Lower lobe of right lung (tissue), 2 donors: ENCODE data around the gene JAZF1. TPM values are rescaled to one million over a fixed set of nuclear protein-coding genes. Genes with fewer than 3 reads are reported as not detected.

Experiments
- ATAC-seq, 2 donors: fragments of 200-7000 bp; cut with Tn5 transposase; one replicate each; pipeline ENCODE4 v1.9.1; 2020 to 2022; ENCODE audit warnings: mild to moderate bottlenecking in 2 of 2, moderate library complexity in 2 of 2
- DNase-seq: peaks from one replicate; pipeline ENCODE4 v3.0.0-alpha.2; 2020
- H3K27ac ChIP-seq: fragments of 200-600 bp; one replicate; pipeline ENCODE4 v1.8.0; 2022
- H3K27me3 ChIP-seq: fragments of 200-600 bp; one replicate; pipeline ENCODE4 v1.8.0; 2022; ENCODE audit warnings: low read depth
- H3K36me3 ChIP-seq: fragments of 200-600 bp; one replicate; pipeline ENCODE4 v1.8.0; 2022; ENCODE audit warnings: mild to moderate bottlenecking
- H3K4me1 ChIP-seq: fragments of 200-600 bp; one replicate; pipeline ENCODE4 v1.8.0; 2022
- H3K4me3 ChIP-seq: fragments of 200-600 bp; one replicate; pipeline ENCODE4 v1.8.0; 2022; ENCODE audit warnings: mild to moderate bottlenecking
- H3K9me3 ChIP-seq: fragments of 200-600 bp; one replicate; pipeline ENCODE4 v1.8.0; 2022
- CTCF ChIP-seq: fragments of 200-600 bp; IDR thresholded peaks from one replicate; pipeline ENCODE4 v1.8.0; 2022; ENCODE audit warnings: antibody characterized with exemption, mild to moderate bottlenecking
- intact Hi-C: fragments of 100-400 bp; cut with DNase I; formaldehyde crosslinking; loops from one replicate; pipeline ENCODE4 v1.11.0; 2022
- total RNA-seq: library from RNA; stranded (reverse); fragmentation: NEBNext Ultra II Directional; extraction: Animal tissue kit (Norgen Biotek cat#: 25700); gene quantifications from one replicate; pipeline ENCODE4 v1.2.1, GENCODE V29; 2021
- donor health status: DM: no; HTN: yes; CAD: no; lungs with severe emphysema.

The JAZF1 gene
- total RNA-seq, 1 donor from 2014 or later: 19.4 TPM

- no peak overlapping the region for H3K27ac ChIP-seq
- DNase-seq: no peak
- intact Hi-C loops: no loop called here
- no peak for TF ChIP-seq CTCF
- no peaks in the 10 kb centered on the region for H3K27me3 ChIP-seq
- peaks cover 5% of the 10 kb centered on the region for H3K4me1 ChIP-seq
- no peaks in the 10 kb centered on the region for H3K9me3 ChIP-seq
- H3K4me3 ChIP-seq: no peak overlapping the region
- H3K36me3 ChIP-seq: no peaks in the 10 kb centered on the region
- ATAC-seq: no peak
Observed at GRCh38 chr7:27906385-27907091, 274.1 kb downstream of the JAZF1 start.

GRCh38 chr7:27905951-27906350 is 274.6 kb downstream of the JAZF1 start:
- H3K4me3 ChIP-seq: no peak overlapping the region
- no peaks in the 10 kb centered on the region for H3K36me3 ChIP-seq
- intact Hi-C loops: no loop called here
- H3K4me1 ChIP-seq: peaks cover 8% of the 10 kb centered on the region
- H3K27ac ChIP-seq: no peak overlapping the region
- no peak for ATAC-seq
- DNase-seq: no peak
- TF ChIP-seq CTCF: no peak
- no peaks in the 10 kb centered on the region for H3K9me3 ChIP-seq
- no peaks in the 10 kb centered on the region for H3K27me3 ChIP-seq

- TF ChIP-seq CTCF: no peak
- ATAC-seq: peak; percentile 52 to 77
- no peaks in the 10 kb centered on the region for H3K27me3 ChIP-seq
Observed at GRCh38 chr7:27901028-27901760, 279.4 kb downstream of the JAZF1 start.

GRCh38 chr7:27900006-27900405 is 280.6 kb downstream of the JAZF1 start:
- TF ChIP-seq CTCF: no peak
- ATAC-seq (no peak), DNase-seq (no peak)
- H3K9me3 ChIP-seq: no peaks in the 10 kb centered on the region
- H3K4me3 ChIP-seq: no peak overlapping the region
- no peaks in the 10 kb centered on the region for H3K36me3 ChIP-seq
- H3K27ac ChIP-seq: no peak overlapping the region
- no peaks in the 10 kb centered on the region for H3K27me3 ChIP-seq
- intact Hi-C loops: no loop called here
- peaks cover 50% of the 10 kb centered on the region for H3K4me1 ChIP-seq

More at GRCh38 chr7:27901028-27901760, 279.4 kb downstream of the JAZF1 start:
- DNase-seq: no peak
- Histone ChIP-seq H3K4me3 (peak overlapping the region; percentile 36), H3K27ac (peak overlapping the region; percentile 70), H3K4me1 (peaks cover 44% of the 10 kb centered on the region), H3K36me3 (no peaks in the 10 kb centered on the region), H3K9me3 (no peaks in the 10 kb centered on the region)
- intact Hi-C loops: no loop called here

- Histone ChIP-seq H3K4me1 (peaks cover 50% of the 10 kb centered on the region), H3K27ac (no peak overlapping the region), H3K9me3 (no peaks in the 10 kb centered on the region), H3K4me3 (no peak overlapping the region), H3K36me3 (peaks cover under 1% of the 10 kb centered on the region), H3K27me3 (no peaks in the 10 kb centered on the region)
- no peak for TF ChIP-seq CTCF
- DNase-seq: no peak
- ATAC-seq: no peak
- intact Hi-C loops: no loop called here
Observed at GRCh38 chr7:27899601-27900000, 281.0 kb downstream of the JAZF1 start.
